A673 (cell line): ENCODE results near the gene NR1D1.

Experiments
- CTCF ChIP-seq: fragments of 300-800, 200-600 bp; sonication (generic); conservative IDR thresholded peaks from 2 replicates; pipeline ENCODE4 v1.5.1; 2017; ENCODE audit warnings: low read depth, mild to moderate bottlenecking, antibody characterized with exemption, low read length, moderate library complexity, mixed read lengths
- EZH2 ChIP-seq: fragments of 200-600 bp; sonication (generic); IDR thresholded peaks from 2 replicates; pipeline ENCODE4 v1.6.1; 2017; ENCODE audit warnings: borderline replicate concordance, low read depth, mild to moderate bottlenecking, mixed read lengths, antibody characterized with exemption, low read length; ENCODE audit not compliant: poor library complexity, severe bottlenecking

- TF ChIP-seq CTCF (no peak), EZH2 (no peak)
These were observed 6.7 kb downstream of the NR1D1 start for GRCh38 chr17:40093580-40094201.
